Vagina (tissue), 2 donors: ENCODE measurements around the gene MYOC.

Experiments
- POLR2AphosphoS5 ChIP-seq, 2 donors: sonication (generic); formaldehyde crosslinking; IDR thresholded peaks; one replicate each; pipeline ENCODE4 v1.9.0; 2017; ENCODE audit warnings: antibody characterized with exemption in 2 of 2, mild to moderate bottlenecking in 2 of 2, low read depth in 1 of 2; ENCODE audit not compliant: insufficient read depth in 1 of 2
- TF ChIP-seq, protein P1 (sequence below), 3 experiments: fragments of 450-650 bp in 2 of 3; fragments of 200-600 bp in 1 of 3; sonication (generic) in 1 of 3; IDR thresholded peaks; one replicate each; pipeline ENCODE4 v1.5.1; 2017 to 2019; ENCODE audit warnings: antibody characterized with exemption in 3 of 3, mild to moderate bottlenecking in 2 of 3, moderate library complexity in 2 of 3

DNA sequence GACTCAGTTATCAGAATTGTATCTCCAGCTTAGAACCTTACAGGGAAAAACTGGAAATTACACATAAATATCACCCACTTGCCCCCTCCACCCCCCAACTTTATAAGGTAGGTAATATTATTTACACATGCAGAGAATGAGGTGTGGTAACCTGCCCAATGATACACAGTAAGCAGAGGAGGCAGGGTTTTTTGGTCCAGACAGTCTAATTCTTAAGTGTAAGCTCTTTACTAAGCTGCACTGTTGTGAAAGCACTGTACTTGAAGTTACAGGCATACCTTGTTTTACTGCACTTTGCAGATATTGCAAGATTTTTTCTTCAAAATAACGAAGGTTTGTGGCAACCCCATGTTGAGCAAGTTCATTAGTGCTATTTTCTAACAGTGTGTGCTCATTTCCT is 55.3 kb downstream of the MYOC start:
- TF ChIP-seq, protein P1, sequence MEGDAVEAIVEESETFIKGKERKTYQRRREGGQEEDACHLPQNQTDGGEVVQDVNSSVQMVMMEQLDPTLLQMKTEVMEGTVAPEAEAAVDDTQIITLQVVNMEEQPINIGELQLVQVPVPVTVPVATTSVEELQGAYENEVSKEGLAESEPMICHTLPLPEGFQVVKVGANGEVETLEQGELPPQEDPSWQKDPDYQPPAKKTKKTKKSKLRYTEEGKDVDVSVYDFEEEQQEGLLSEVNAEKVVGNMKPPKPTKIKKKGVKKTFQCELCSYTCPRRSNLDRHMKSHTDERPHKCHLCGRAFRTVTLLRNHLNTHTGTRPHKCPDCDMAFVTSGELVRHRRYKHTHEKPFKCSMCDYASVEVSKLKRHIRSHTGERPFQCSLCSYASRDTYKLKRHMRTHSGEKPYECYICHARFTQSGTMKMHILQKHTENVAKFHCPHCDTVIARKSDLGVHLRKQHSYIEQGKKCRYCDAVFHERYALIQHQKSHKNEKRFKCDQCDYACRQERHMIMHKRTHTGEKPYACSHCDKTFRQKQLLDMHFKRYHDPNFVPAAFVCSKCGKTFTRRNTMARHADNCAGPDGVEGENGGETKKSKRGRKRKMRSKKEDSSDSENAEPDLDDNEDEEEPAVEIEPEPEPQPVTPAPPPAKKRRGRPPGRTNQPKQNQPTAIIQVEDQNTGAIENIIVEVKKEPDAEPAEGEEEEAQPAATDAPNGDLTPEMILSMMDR (IDR thresholded peaks at IDR 0.05), result no peak
- no peak for TF ChIP-seq POLR2AphosphoS5 (IDR thresholded peaks at IDR 0.05; ENCODE audit: insufficient read depth in 1 of 2, low read depth in 1 of 2)
